Fibroblast of the aortic adventitia (primary cell): ENCODE data around the gene KCNK2. TPM values are rescaled to one million over a fixed set of nuclear protein-coding genes. Genes with fewer than 3 reads are reported as not detected.

Experiments
- DNase-seq: peaks from one replicate; pipeline ENCODE4 v3.0.0-alpha.2; 2010; ENCODE audit warnings: low read depth
- H3K4me3 ChIP-seq: 2 replicates; pipeline ENCODE4 v1.5.1; 2011; ENCODE audit warnings: low read depth, mild to moderate bottlenecking, control low read depth, low read length, moderate library complexity
- total RNA-seq: library from RNA; depleted of rRNA; stranded (reverse); fragments of >200 nt; gene quantifications from 2 replicates; pipeline ENCODE4 v1.2.3, GENCODE V29; 2012; ENCODE audit warnings: low replicate concordance
- TF ChIP-seq, protein P1 (sequence below): IDR thresholded peaks from 2 replicates; pipeline ENCODE4 v1.5.1; 2011; ENCODE audit warnings: mild to moderate bottlenecking, low read length, control low read depth, inconsistent platforms; ENCODE audit not compliant: insufficient read depth

KCNK2 gene
- total RNA-seq, 1 donor: 64.3 TPM

DNA sequence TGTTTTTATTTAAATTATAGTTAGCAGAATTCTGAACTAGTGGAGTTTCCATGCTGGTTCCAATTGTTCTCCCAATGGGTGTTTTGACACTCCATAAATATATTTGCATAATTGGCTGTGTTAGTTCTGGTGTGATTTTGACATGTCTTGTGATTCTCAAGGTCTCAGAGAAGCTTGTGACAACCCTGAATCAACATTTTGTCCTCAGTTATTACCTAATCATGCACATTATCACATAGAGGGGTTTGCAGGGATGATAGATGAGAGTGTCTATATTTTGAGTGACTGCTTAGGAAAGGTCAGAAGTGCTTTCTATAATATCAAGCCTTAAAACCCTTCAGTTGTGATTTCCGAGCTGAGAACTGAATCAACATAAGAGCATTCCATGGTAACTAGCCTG lies 11.5 kb upstream of the KCNK2 start:
- DNase-seq: no peak
- TF ChIP-seq, protein P1, sequence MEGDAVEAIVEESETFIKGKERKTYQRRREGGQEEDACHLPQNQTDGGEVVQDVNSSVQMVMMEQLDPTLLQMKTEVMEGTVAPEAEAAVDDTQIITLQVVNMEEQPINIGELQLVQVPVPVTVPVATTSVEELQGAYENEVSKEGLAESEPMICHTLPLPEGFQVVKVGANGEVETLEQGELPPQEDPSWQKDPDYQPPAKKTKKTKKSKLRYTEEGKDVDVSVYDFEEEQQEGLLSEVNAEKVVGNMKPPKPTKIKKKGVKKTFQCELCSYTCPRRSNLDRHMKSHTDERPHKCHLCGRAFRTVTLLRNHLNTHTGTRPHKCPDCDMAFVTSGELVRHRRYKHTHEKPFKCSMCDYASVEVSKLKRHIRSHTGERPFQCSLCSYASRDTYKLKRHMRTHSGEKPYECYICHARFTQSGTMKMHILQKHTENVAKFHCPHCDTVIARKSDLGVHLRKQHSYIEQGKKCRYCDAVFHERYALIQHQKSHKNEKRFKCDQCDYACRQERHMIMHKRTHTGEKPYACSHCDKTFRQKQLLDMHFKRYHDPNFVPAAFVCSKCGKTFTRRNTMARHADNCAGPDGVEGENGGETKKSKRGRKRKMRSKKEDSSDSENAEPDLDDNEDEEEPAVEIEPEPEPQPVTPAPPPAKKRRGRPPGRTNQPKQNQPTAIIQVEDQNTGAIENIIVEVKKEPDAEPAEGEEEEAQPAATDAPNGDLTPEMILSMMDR: no peak
- no peak overlapping the region for H3K4me3 ChIP-seq

DNA sequence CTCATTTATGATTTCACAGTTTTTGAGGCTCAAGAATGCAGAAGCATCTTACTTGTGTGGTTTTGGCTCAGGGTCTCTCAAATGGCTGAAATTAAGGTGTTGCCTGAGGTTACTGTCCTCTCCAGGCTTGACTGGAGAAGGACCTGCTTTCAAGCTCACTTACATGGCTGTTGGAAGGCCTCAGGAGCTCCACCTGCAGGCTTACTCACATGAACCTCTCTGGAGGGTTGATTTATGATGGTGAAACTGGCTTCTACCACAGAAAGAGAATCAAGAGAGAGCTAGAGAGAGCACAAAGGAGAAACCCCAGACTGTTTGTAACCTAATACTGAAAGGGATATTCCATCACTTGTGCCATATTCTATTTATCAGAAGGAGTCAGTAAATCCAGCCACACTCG lies 6.2 kb upstream of the KCNK2 start:
- TF ChIP-seq, protein P1: peak; percentile 41
- no peak overlapping the region for H3K4me3 ChIP-seq
- peak; percentile 58 for DNase-seq

DNA sequence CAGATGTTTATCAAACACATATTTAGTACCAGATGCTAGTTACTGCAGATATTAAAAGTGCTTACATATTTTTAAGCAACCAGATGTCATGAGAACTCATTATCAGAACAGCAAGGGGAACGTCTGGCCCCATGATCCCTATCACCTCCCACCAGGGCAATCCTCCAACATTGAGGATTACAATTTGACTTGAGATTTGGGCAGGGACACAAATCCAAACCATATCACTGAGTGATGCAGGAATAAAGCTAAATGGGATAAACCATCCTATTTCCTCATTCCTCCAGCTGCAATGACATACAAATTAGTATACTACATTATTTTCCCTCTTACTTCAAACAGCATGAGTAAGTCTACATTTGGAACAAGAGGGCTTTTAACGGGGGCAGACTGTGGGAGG lies 3.1 kb upstream of the KCNK2 start:
- peak; percentile 54 for DNase-seq
- no peak overlapping the region for H3K4me3 ChIP-seq
- TF ChIP-seq, protein P1: no peak

DNA sequence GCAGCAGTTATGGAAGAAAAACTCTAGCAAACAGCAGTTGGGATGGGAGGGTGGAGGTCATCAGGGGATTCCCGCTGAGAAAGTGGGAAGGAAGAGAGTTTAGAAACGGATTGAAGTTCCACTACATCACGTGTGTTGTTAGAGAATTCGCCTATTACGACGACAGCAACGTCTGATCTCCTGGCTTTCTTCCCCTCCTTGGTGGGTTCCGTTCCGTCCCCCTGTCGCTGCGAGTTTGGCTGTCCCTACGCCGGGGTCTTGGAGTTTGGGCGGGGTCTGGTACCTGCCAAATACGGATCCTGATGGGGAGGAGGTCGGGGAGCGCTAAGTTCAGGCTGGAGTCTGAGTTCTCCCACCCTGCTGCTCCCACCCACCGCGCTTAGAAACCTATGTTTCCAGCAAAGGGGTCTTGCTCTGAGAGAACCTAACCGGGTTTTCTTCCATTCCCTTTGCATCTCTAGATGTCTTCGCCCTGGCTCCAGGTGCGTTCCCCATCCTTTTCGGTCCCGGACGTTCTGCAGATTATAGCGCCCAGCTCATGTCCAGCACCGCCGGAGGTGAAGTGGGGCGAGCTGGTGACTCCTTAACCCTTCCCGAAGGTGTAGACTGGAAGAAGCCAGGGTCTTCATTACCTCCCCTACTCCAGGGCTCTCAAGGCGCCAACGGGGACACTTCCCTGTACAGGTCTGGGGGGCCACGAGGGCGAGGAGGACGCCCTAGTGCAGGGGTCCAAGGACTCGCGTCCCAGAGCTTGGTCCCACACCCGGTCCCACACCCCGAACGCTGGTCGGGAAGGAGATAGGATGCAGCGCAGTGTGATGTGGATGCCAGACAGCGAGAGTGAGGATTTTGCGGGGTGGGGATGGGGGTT lies 641 bp upstream of the KCNK2 start:
- peak overlapping the region; percentile 75 for H3K4me3 ChIP-seq
- TF ChIP-seq, protein P1: no peak
- peak; percentile 60 for DNase-seq

DNA sequence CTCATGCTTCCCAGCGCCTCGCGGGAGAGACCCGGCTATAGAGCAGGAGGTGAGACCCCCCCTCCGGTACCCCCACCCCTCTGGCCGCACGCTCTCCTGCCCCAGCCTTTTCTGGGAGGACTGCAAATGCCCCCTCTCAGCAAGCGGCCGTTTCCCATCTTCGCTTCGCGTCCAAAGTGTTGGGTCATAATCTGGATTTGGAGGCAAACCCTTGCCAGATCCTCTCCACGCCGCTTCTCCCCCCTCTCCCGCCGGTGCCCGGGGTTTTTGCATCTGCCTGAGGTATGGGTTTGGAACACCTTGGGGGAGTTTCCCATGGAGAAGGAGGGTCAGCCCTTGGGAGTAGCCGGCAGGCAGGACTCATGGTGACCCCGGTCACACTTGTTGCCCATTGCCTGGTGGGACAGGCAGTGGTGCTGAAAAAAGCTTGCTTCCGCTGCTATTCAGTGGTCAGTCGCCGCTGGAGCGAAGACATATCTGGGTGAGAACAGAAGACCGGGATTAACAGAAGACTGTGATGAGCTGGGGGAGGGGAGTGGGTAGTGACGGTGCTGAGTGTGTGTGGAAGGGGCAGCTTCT lies 935 bp downstream of the KCNK2 start:
- H3K4me3 ChIP-seq: peak overlapping the region; percentile 81
- DNase-seq: peak; percentile 57
- TF ChIP-seq, protein P1: no peak

DNA sequence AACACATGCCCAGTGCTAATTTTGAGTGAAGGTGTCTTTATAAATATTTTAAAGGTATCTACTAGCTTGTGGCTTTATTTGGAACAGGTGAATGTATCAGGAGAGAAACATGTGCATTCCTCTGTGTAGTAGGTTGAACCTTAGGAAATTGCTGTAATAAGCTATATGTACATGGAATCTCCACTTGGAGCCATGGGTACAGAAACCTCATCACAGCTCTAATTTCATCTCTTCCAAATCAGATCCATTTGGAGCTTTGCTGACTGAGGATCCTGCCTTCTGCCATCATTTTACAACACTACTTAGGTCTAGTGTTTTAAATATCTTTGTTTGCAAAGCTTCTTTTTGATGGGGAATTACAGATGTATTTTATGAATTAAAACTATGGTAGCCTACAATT lies 2.1 kb downstream of the KCNK2 start:
- peak overlapping the region; percentile 81 for H3K4me3 ChIP-seq
- no peak for DNase-seq
- TF ChIP-seq, protein P1: no peak

DNA sequence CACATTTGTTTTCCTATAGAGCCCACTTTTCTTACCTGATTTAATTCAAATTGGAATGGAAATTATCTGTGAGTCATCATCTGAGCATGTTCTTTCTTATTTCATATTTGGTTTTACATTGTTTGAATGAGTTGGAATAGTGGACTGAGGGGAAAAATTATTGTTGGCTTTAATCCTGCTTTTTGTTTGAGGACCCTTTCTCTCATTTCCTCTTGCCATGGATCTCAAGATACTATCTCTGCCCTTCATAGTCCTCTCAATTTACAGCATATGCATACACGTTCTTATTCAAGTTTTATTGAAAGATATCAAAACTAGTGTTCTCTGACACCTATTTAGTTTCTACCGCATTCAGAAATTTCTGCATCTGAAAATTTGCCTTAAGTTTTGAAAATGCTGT lies 5.1 kb downstream of the KCNK2 start:
- no peak for DNase-seq
- TF ChIP-seq, protein P1: no peak
- H3K4me3 ChIP-seq: no peak overlapping the region
